SU-DHL-6 (cell line): ENCODE results near the gene TMX4.

ENCODE experiments used
- H2AFZ ChIP-seq: fragments of 200-600 bp; sonication (generic); 2 replicates; pipeline ENCODE4 v1.6.1; 2014; ENCODE audit warnings: low read depth, mild to moderate bottlenecking, moderate library complexity, mixed read lengths, antibody characterized with exemption, low read length; ENCODE audit not compliant: severe bottlenecking
- H3F3A ChIP-seq: fragments of 200-600 bp; shearing (Covaris generic); 2 replicates; pipeline ENCODE4 v1.6.0; 2016; ENCODE audit warnings: antibody characterized with exemption, mild to moderate bottlenecking; ENCODE audit not compliant: insufficient read depth
- H3K27ac ChIP-seq: fragments of 200-600 bp; sonication (generic); 2 replicates; pipeline ENCODE4 v1.5.1; 2016; ENCODE audit warnings: low read depth, mild to moderate bottlenecking, low read length, moderate library complexity, mixed read lengths
- H3K27me3 ChIP-seq: fragments of 200-600 bp; sonication (generic), shearing (Covaris generic); 2 replicates; pipeline ENCODE4 v1.6.0; 2014; ENCODE audit warnings: mild to moderate bottlenecking, low read length
- H3K36me3 ChIP-seq: fragments of 200-600 bp; sonication (generic); 2 replicates; pipeline ENCODE4 v1.6.1; 2014; ENCODE audit warnings: mild to moderate bottlenecking, low read length, mixed read lengths
- H3K4me2 ChIP-seq: fragments of 300-600, 200-600 bp; shearing (Covaris generic), sonication (generic); 2 replicates; pipeline ENCODE4 v1.6.0; 2014; ENCODE audit warnings: low read length, low read depth, mild to moderate bottlenecking; ENCODE audit not compliant: poor library complexity, severe bottlenecking
- H3K4me3 ChIP-seq: fragments of 200-600 bp; sonication (generic); 2 replicates; pipeline ENCODE4 v1.5.1; 2014; ENCODE audit warnings: antibody characterized with exemption, low read length, mild to moderate bottlenecking, mixed read lengths; ENCODE audit not compliant: insufficient read depth, poor library complexity, severe bottlenecking
- H3K79me2 ChIP-seq: fragments of 200-600 bp; sonication (generic); 2 replicates; pipeline ENCODE4 v1.6.1; 2014; ENCODE audit warnings: mild to moderate bottlenecking, low read length, moderate library complexity; ENCODE audit not compliant: insufficient read depth
- H3K9ac ChIP-seq: fragments of 200-600 bp; sonication (generic); 2 replicates; pipeline ENCODE4 v1.7.0; 2014; ENCODE audit warnings: mild to moderate bottlenecking, low read length
- H3K9me2 ChIP-seq: fragments of 200-600 bp; sonication (generic); replicated peaks from 2 replicates; pipeline ENCODE4 v1.6.1; 2014; ENCODE audit warnings: low read length; ENCODE audit not compliant: insufficient read depth
- H3K9me3 ChIP-seq: fragments of 200-600 bp; sonication (generic); 2 replicates; pipeline ENCODE4 v1.6.1; 2014; ENCODE audit warnings: low read length, mixed read lengths; ENCODE audit not compliant: insufficient read depth
- H4K20me1 ChIP-seq: fragments of 200-600 bp; sonication (generic); 2 replicates; pipeline ENCODE4 v1.6.1; 2014; ENCODE audit warnings: low read depth, mild to moderate bottlenecking, antibody characterized with exemption, low read length, moderate library complexity, mixed read lengths
- CTCF ChIP-seq: fragments of 200-600 bp; sonication (generic); IDR thresholded peaks from one replicate; pipeline ENCODE4 v1.5.1; 2017; ENCODE audit warnings: antibody characterized with exemption, mild to moderate bottlenecking, low read length, moderate library complexity; ENCODE audit not compliant: insufficient read depth, poor library complexity, severe bottlenecking
- EZH2phosphoT487 ChIP-seq: fragments of 200-600 bp; sonication (generic), shearing (Covaris generic); conservative IDR thresholded peaks from 2 replicates; pipeline ENCODE4 v1.6.1; 2018; ENCODE audit warnings: mild to moderate bottlenecking, antibody characterized with exemption, low read length, moderate library complexity, mixed read lengths

TMX4 gene

DNA sequence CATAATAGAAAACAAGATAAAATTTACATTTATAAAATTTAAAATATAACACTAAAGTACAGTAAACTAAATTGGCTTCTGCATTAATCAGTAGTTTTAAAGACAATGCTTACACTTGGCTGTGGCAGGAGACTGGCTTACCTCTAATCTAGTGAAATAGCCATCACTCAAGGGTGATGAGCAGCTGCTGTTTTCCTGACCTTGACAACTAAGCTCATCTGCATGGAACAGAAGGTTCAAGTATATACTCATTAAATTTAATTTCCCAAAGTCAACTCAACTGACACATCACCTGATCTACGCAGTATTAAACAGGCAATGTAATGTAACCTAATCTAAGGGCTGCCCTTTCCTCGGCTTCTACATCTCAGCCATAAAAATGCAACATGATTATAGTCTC, 14.5 kb downstream of the TMX4 start:
- TF ChIP-seq CTCF (no peak), EZH2phosphoT487 (no peak)

DNA sequence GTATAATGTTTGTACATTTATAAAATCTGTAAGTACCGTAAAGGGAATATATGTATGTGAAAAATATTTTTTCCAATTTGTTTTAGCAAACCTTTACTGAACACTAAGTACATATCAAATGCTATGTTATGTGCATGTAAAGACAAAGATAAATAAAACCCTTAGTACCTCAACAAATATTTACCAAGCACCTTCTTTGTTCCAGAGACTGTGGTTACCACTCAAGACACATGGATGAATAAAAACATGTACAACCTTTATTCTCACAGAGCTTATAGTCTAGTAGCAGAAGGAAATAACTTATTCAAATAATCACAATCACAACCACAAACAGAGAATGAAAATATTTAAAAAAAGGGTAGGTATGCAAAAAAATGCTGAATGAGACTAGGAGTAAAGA, 17.5 kb downstream of the TMX4 start:
- Histone ChIP-seq H3K27me3 (no peaks in the 10 kb centered on the region), H3K27ac (no peak overlapping the region), H3K9me3 (no peaks in the 10 kb centered on the region), H2AFZ (no peak overlapping the region), H3K36me3 (peaks cover 6% of the 10 kb centered on the region; the same call in 1 of the 2 replicates), H3K4me2 (no peak overlapping the region), H4K20me1 (no peaks in the 10 kb centered on the region), H3K9ac (no peak overlapping the region), H3F3A (no peaks in the 10 kb centered on the region), H3K9me2 (no peaks in the 10 kb centered on the region), H3K4me3 (no peak overlapping the region), H3K79me2 (no peaks in the 10 kb centered on the region)
- no peak for TF ChIP-seq EZH2phosphoT487
- TF ChIP-seq CTCF, result no peak

More for the DNA sequence above, 14.5 kb downstream of the TMX4 start:
- Histone ChIP-seq H4K20me1 (no peaks in the 10 kb centered on the region), H3K79me2 (no peaks in the 10 kb centered on the region), H3K9me2 (no peaks in the 10 kb centered on the region), H2AFZ (no peak overlapping the region), H3K36me3 (no peaks in the 10 kb centered on the region), H3F3A (no peaks in the 10 kb centered on the region), H3K9me3 (no peaks in the 10 kb centered on the region), H3K4me2 (no peak overlapping the region), H3K27me3 (no peaks in the 10 kb centered on the region), H3K4me3 (no peak overlapping the region), H3K9ac (no peak overlapping the region), H3K27ac (no peak overlapping the region)

- Histone ChIP-seq H3K27me3 (no peaks in the 10 kb centered on the region), H3F3A (no peaks in the 10 kb centered on the region), H3K27ac (no peak overlapping the region), H2AFZ (no peak overlapping the region), H3K4me3 (no peak overlapping the region), H4K20me1 (no peaks in the 10 kb centered on the region), H3K9ac (no peak overlapping the region), H3K9me3 (no peaks in the 10 kb centered on the region), H3K79me2 (no peaks in the 10 kb centered on the region), H3K36me3 (peaks cover 6% of the 10 kb centered on the region; the same call in 1 of the 2 replicates), H3K4me2 (no peak overlapping the region), H3K9me2 (no peaks in the 10 kb centered on the region)
- no peak for TF ChIP-seq EZH2phosphoT487
- TF ChIP-seq CTCF, result no peak
Measured at GRCh38 chr20:8000796-8001195, 18.8 kb downstream of the TMX4 start.
